Mesenchymal stem cell (in vitro differentiated cells and primary cell): ENCODE results near the gene TLR8.
A peak's percentile ranks its signal among the peaks of the same experiment; 100 is the strongest.

ENCODE experiments used
- DNase-seq: peaks from one replicate; pipeline ENCODE4 v3.0.0-alpha.2; 2013
- H2AFZ ChIP-seq: one replicate; pipeline ENCODE4 v1.6.1; 2013; ENCODE audit warnings: low read depth, mild to moderate bottlenecking, control low read depth, inconsistent platforms, low read length, moderate library complexity
- H2AK5ac ChIP-seq: 2 replicates; pipeline ENCODE4 v1.6.1; 2013; ENCODE audit warnings: low read length, moderate library complexity, mild to moderate bottlenecking, inconsistent platforms; ENCODE audit not compliant: severe bottlenecking
- H2BK120ac ChIP-seq: one replicate; pipeline ENCODE4 v1.6.1; 2013; ENCODE audit warnings: low read depth, mild to moderate bottlenecking, inconsistent platforms, low read length, moderate library complexity
- H2BK12ac ChIP-seq, 2 experiments: one replicate each; pipeline ENCODE4 v1.6.1; 2013; ENCODE audit warnings: inconsistent platforms in 2 of 2, low read length in 2 of 2, mild to moderate bottlenecking in 2 of 2, moderate library complexity in 2 of 2, control low read depth in 1 of 2
- H2BK15ac ChIP-seq: one replicate; pipeline ENCODE4 v1.6.1; 2013; ENCODE audit warnings: mild to moderate bottlenecking, low read depth, inconsistent platforms; ENCODE audit not compliant: poor library complexity, severe bottlenecking
- H2BK5ac ChIP-seq: 2 replicates; pipeline ENCODE4 v1.6.1; 2013; ENCODE audit warnings: low read depth, mild to moderate bottlenecking, low read length, control low read depth, inconsistent platforms; ENCODE audit not compliant: poor library complexity, severe bottlenecking
- H3K14ac ChIP-seq, 2 experiments: one replicate each; pipeline ENCODE4 v1.6.1; 2013; ENCODE audit warnings: inconsistent platforms in 2 of 2, low read length in 2 of 2, control low read depth in 1 of 2, mild to moderate bottlenecking in 1 of 2, moderate library complexity in 1 of 2
- H3K18ac ChIP-seq, 2 experiments: one replicate each; pipeline ENCODE4 v1.6.1; 2013; ENCODE audit warnings: inconsistent platforms in 2 of 2, low read length in 2 of 2, control low read depth in 1 of 2, low read depth in 1 of 2, mild to moderate bottlenecking in 1 of 2
- H3K23ac ChIP-seq, 2 experiments: one replicate each; pipeline ENCODE4 v1.6.1; 2013; ENCODE audit warnings: inconsistent platforms in 2 of 2, low read length in 2 of 2, mild to moderate bottlenecking in 2 of 2, moderate library complexity in 2 of 2, control low read depth in 1 of 2
- H3K27ac ChIP-seq: 2 replicates; pipeline ENCODE4 v1.5.1; 2013; ENCODE audit warnings: mild to moderate bottlenecking, moderate library complexity, low read length, control low read depth, inconsistent platforms; ENCODE audit not compliant: poor library complexity, severe bottlenecking
- H3K27me3 ChIP-seq, 2 experiments: 2 replicates each; pipeline versions ENCODE4 v1.6.1 to v1.7.0; 2013; ENCODE audit warnings: low read length in 2 of 2, mild to moderate bottlenecking in 2 of 2, moderate library complexity in 2 of 2, control low read depth in 1 of 2, inconsistent platforms in 1 of 2; ENCODE audit not compliant: control insufficient read depth in 1 of 2, insufficient read depth in 1 of 2
- H3K36me3 ChIP-seq, 2 experiments: 2 replicates each; pipeline versions ENCODE4 v1.6.1 to v1.7.0; 2013; ENCODE audit warnings: low read length in 2 of 2, control low read depth in 1 of 2, inconsistent platforms in 1 of 2, low read depth in 1 of 2, mild to moderate bottlenecking in 1 of 2; ENCODE audit not compliant: insufficient read depth in 2 of 2, control insufficient read depth in 1 of 2
- H3K4ac ChIP-seq, 2 experiments: one replicate each; pipeline ENCODE4 v1.6.1; 2013; ENCODE audit warnings: inconsistent platforms in 2 of 2, low read length in 2 of 2, mild to moderate bottlenecking in 2 of 2, moderate library complexity in 2 of 2, control low read depth in 1 of 2, low read depth in 1 of 2
- H3K4me1 ChIP-seq: 2 replicates; pipeline ENCODE4 v1.6.1; 2013; ENCODE audit warnings: low read depth, low read length, control low read depth; ENCODE audit not compliant: control insufficient read depth, insufficient read depth
- H3K4me2 ChIP-seq: 2 replicates; pipeline ENCODE4 v1.6.1; 2013; ENCODE audit warnings: low read length, mild to moderate bottlenecking, inconsistent platforms; ENCODE audit not compliant: poor library complexity, severe bottlenecking
- H3K4me3 ChIP-seq, 2 experiments: 2 replicates each; pipeline versions ENCODE4 v1.5.1 to v1.7.0; 2013; ENCODE audit warnings: low read length in 2 of 2, mild to moderate bottlenecking in 2 of 2, control low read depth in 1 of 2, low read depth in 1 of 2; ENCODE audit not compliant: insufficient read depth in 1 of 2
- H3K79me1 ChIP-seq: replicated peaks from 2 replicates; pipeline ENCODE4 v1.6.1; 2013; ENCODE audit warnings: mild to moderate bottlenecking, control low read depth, low read length, inconsistent platforms; ENCODE audit not compliant: poor library complexity, severe bottlenecking
- H3K9ac ChIP-seq: 2 replicates; pipeline ENCODE4 v1.7.0; 2013; ENCODE audit warnings: mild to moderate bottlenecking, low read length, moderate library complexity
- H3K9me3 ChIP-seq: 2 replicates; pipeline ENCODE4 v1.7.0; 2013; ENCODE audit warnings: mild to moderate bottlenecking, low read length; ENCODE audit not compliant: control insufficient read depth
- H4K8ac ChIP-seq: one replicate; pipeline ENCODE4 v1.6.1; 2013; ENCODE audit warnings: inconsistent platforms, mild to moderate bottlenecking, low read length, moderate library complexity
- H4K91ac ChIP-seq: one replicate; pipeline ENCODE4 v1.6.1; 2013; ENCODE audit warnings: mild to moderate bottlenecking, low read length, inconsistent platforms
- WGBS: methylation state at CpG from one replicate; pipeline ENCODE4 v1.1.7; 2013; ENCODE audit warnings: mixed read lengths; 5-methylcytosine and 5-hydroxymethylcytosine counted together

TLR8 gene

GRCh38 chrX:12955882-12956703, 49.7 kb downstream of the TLR8 start:
- H3K27ac ChIP-seq = peak overlapping the region; percentile 97
- no peak overlapping the region for H3K4me3 ChIP-seq
- H4K91ac ChIP-seq = peak overlapping the region; percentile 99
- DNase-seq = peak; percentile 91
- H3K27me3 ChIP-seq = peaks cover 0 to 4% of the 10 kb centered on the region in 2 experiments
- H2BK120ac ChIP-seq = peak overlapping the region; percentile 95
- H3K4me2 ChIP-seq = no peak overlapping the region
- H3K4ac ChIP-seq = peak overlapping the region; percentile 97 to 98
- no peaks in the 10 kb centered on the region for H3K9me3 ChIP-seq
- H2AFZ ChIP-seq = no peak overlapping the region
- H3K4me1 ChIP-seq = peaks cover 7% of the 10 kb centered on the region
- peak overlapping the region in 1 of 2 experiments; percentile 20 for H3K14ac ChIP-seq
- H3K9ac ChIP-seq = peak overlapping the region; percentile 1
- H3K18ac ChIP-seq = peak overlapping the region; percentile 85 to 94
- H4K8ac ChIP-seq = peak overlapping the region; percentile 89
- no peaks in the 10 kb centered on the region for H3K79me1 ChIP-seq
- WGBS = 24% methylated on average over 8 of the region's 20 CpGs
- peak overlapping the region; percentile 80 for H2BK15ac ChIP-seq
- H3K36me3 ChIP-seq = no peaks in the 10 kb centered on the region
- no peak overlapping the region for H3K23ac ChIP-seq
- H2BK5ac ChIP-seq = peak overlapping the region; percentile 68
- H2AK5ac ChIP-seq = peak overlapping the region; percentile 78
- H2BK12ac ChIP-seq = peak overlapping the region; percentile 69 to 84

GRCh38 chrX:12956704-12957534, 50.5 kb downstream of the TLR8 start:
- Histone ChIP-seq H3K9me3 (no peaks in the 10 kb centered on the region), H2BK15ac (no peak overlapping the region), H2BK12ac (peak overlapping the region in 1 of 2 experiments; percentile 66), H3K4me1 (peaks cover 7% of the 10 kb centered on the region), H2BK120ac (peak overlapping the region; percentile 95), H3K4ac (peak overlapping the region; percentile 75 to 88), H3K4me3 (no peak overlapping the region), H4K91ac (peak overlapping the region; percentile 50), H3K14ac (no peak overlapping the region), H3K36me3 (no peaks in the 10 kb centered on the region), H3K9ac (no peak overlapping the region), H3K27me3 (peaks cover 0 to 4% of the 10 kb centered on the region in 2 experiments), H3K23ac (no peak overlapping the region), H3K18ac (peak overlapping the region; percentile 85 to 94), H3K79me1 (no peaks in the 10 kb centered on the region), H4K8ac (peak overlapping the region; percentile 88), H3K27ac (peak overlapping the region; percentile 97), H2AFZ (no peak overlapping the region), H3K4me2 (no peak overlapping the region), H2AK5ac (peak overlapping the region; percentile 81), H2BK5ac (peak overlapping the region; percentile 31)
- peak; percentile 71 for DNase-seq
- 78% methylated on average over 3 of the region's 8 CpGs for WGBS

- H3K4me3 ChIP-seq = no peak overlapping the region
- H3K23ac ChIP-seq = no peak overlapping the region
These were observed 51.6 kb downstream of the TLR8 start for GRCh38 chrX:12958059-12958458.

GRCh38 chrX:12958461-12958860, 52.0 kb downstream of the TLR8 start:
- Histone ChIP-seq H3K4ac (no peak overlapping the region), H4K8ac (no peak overlapping the region), H3K4me1 (peaks cover 7% of the 10 kb centered on the region), H3K4me2 (no peak overlapping the region), H2BK5ac (no peak overlapping the region), H2AK5ac (no peak overlapping the region), H4K91ac (no peak overlapping the region), H2BK12ac (no peak overlapping the region), H3K27me3 (peaks cover 0 to 4% of the 10 kb centered on the region in 2 experiments), H2AFZ (no peak overlapping the region), H3K27ac (no peak overlapping the region), H3K18ac (no peak overlapping the region), H3K9ac (no peak overlapping the region), H3K14ac (no peak overlapping the region), H2BK15ac (no peak overlapping the region), H3K23ac (no peak overlapping the region), H3K4me3 (no peak overlapping the region), H2BK120ac (no peak overlapping the region), H3K36me3 (no peaks in the 10 kb centered on the region), H3K9me3 (no peaks in the 10 kb centered on the region), H3K79me1 (no peaks in the 10 kb centered on the region)
- DNase-seq = no peak
- WGBS = 98% methylated on average over 4 of the region's 4 CpGs

More at GRCh38 chrX:12958059-12958458, 51.6 kb downstream of the TLR8 start:
- H2AFZ ChIP-seq = no peak overlapping the region
- H4K8ac ChIP-seq = no peak overlapping the region
- H3K79me1 ChIP-seq = no peaks in the 10 kb centered on the region
- no peak overlapping the region for H3K4ac ChIP-seq
- H3K9me3 ChIP-seq = no peaks in the 10 kb centered on the region
- peaks cover 7% of the 10 kb centered on the region for H3K4me1 ChIP-seq
- peak overlapping the region; percentile 34 for H2BK120ac ChIP-seq
- H4K91ac ChIP-seq = no peak overlapping the region
- 94% methylated on average over 4 of the region's 5 CpGs for WGBS
- no peak for DNase-seq
- H2BK15ac ChIP-seq = no peak overlapping the region
- no peak overlapping the region for H2BK12ac ChIP-seq
- H2AK5ac ChIP-seq = no peak overlapping the region
- H3K27ac ChIP-seq = no peak overlapping the region
- H3K14ac ChIP-seq = no peak overlapping the region
- H3K27me3 ChIP-seq = peaks cover 0 to 4% of the 10 kb centered on the region in 2 experiments
- H3K36me3 ChIP-seq = no peaks in the 10 kb centered on the region
- no peak overlapping the region for H3K18ac ChIP-seq
- H3K9ac ChIP-seq = no peak overlapping the region
- H2BK5ac ChIP-seq = no peak overlapping the region
- no peak overlapping the region for H3K4me2 ChIP-seq
